Activated naive CD8-positive, alpha-beta T cell treated with anti-CD3 and anti-CD28 coated beads, Interleukin-2, amount 50 U/mL, for 24 hours (primary cell): ENCODE measurements around the gene UQCRHL.

Experiments used
- ATAC-seq: fragments of 150-1000 bp; cut with Tn5 transposase; one replicate; pipeline ENCODE4 v1.10.0; 2021
- DNase-seq: peaks from one replicate; pipeline ENCODE4 v3.0.0; 2021
- H3K27ac Mint-ChIP-seq: one replicate; pipeline ENCODE4 v1.8.0; 2021; ENCODE audit warnings: mild to moderate bottlenecking, mixed read lengths
- H3K27me3 Mint-ChIP-seq: one replicate; pipeline ENCODE4 v1.8.0; 2021; ENCODE audit warnings: mixed read lengths
- H3K36me3 Mint-ChIP-seq: one replicate; pipeline ENCODE4 v1.8.0; 2021; ENCODE audit warnings: low read depth, mixed read lengths
- H3K4me1 Mint-ChIP-seq: one replicate; pipeline ENCODE4 v1.8.0; 2021; ENCODE audit warnings: mixed read lengths
- H3K4me3 Mint-ChIP-seq: one replicate; pipeline ENCODE4 v1.8.0; 2021; ENCODE audit warnings: mild to moderate bottlenecking, moderate library complexity, mixed read lengths
- H3K9me3 Mint-ChIP-seq: one replicate; pipeline ENCODE4 v1.8.0; 2021; ENCODE audit warnings: mixed read lengths

UQCRHL gene

GRCh38 chr1:15796086-15796462 is 11.4 kb downstream of the UQCRHL start:
- H3K27ac Mint-ChIP-seq = no peak overlapping the region
- ATAC-seq = no peak
- no peaks in the 10 kb centered on the region for H3K36me3 Mint-ChIP-seq
- H3K4me1 Mint-ChIP-seq = peaks cover 17% of the 10 kb centered on the region
- no peak overlapping the region for H3K4me3 Mint-ChIP-seq
- no peaks in the 10 kb centered on the region for H3K9me3 Mint-ChIP-seq
- peaks cover 3% of the 10 kb centered on the region for H3K27me3 Mint-ChIP-seq
- no peak for DNase-seq

GRCh38 chr1:15788624-15789301 is 18.7 kb downstream of the UQCRHL start:
- DNase-seq = no peak
- peaks cover 2% of the 10 kb centered on the region for H3K4me1 Mint-ChIP-seq
- H3K27ac Mint-ChIP-seq = no peak overlapping the region

GRCh38 chr1:15786581-15786980 is 20.9 kb downstream of the UQCRHL start:
- H3K27me3 Mint-ChIP-seq = peaks cover 3% of the 10 kb centered on the region
- no peak overlapping the region for H3K27ac Mint-ChIP-seq
- H3K4me3 Mint-ChIP-seq = no peak overlapping the region
- H3K36me3 Mint-ChIP-seq = no peaks in the 10 kb centered on the region
- DNase-seq = no peak
- no peaks in the 10 kb centered on the region for H3K9me3 Mint-ChIP-seq
- no peaks in the 10 kb centered on the region for H3K4me1 Mint-ChIP-seq
- no peak for ATAC-seq

More at GRCh38 chr1:15788624-15789301, 18.7 kb downstream of the UQCRHL start:
- no peaks in the 10 kb centered on the region for H3K36me3 Mint-ChIP-seq
- no peak for ATAC-seq
- H3K27me3 Mint-ChIP-seq = peaks cover 4% of the 10 kb centered on the region
- H3K4me3 Mint-ChIP-seq = no peak overlapping the region
- no peaks in the 10 kb centered on the region for H3K9me3 Mint-ChIP-seq

GRCh38 chr1:15785683-15786082 is 21.8 kb downstream of the UQCRHL start:
- Mint-ChIP-seq H3K9me3 (no peaks in the 10 kb centered on the region), H3K27ac (no peak overlapping the region), H3K4me3 (no peak overlapping the region), H3K4me1 (no peaks in the 10 kb centered on the region), H3K27me3 (peaks cover under 1% of the 10 kb centered on the region), H3K36me3 (no peaks in the 10 kb centered on the region)
- DNase-seq (no peak), ATAC-seq (no peak)

- H3K9me3 Mint-ChIP-seq = no peaks in the 10 kb centered on the region
- peaks cover 2% of the 10 kb centered on the region for H3K27me3 Mint-ChIP-seq
- H3K27ac Mint-ChIP-seq = no peak overlapping the region
- H3K36me3 Mint-ChIP-seq = no peaks in the 10 kb centered on the region
- H3K4me3 Mint-ChIP-seq = no peak overlapping the region
- ATAC-seq (no peak), DNase-seq (no peak)
- no peaks in the 10 kb centered on the region for H3K4me1 Mint-ChIP-seq
These were observed 29.3 kb downstream of the UQCRHL start for GRCh38 chr1:15777909-15778707.

GRCh38 chr1:15775706-15776105 is 31.7 kb downstream of the UQCRHL start:
- Mint-ChIP-seq H3K9me3 (no peaks in the 10 kb centered on the region), H3K4me3 (no peak overlapping the region), H3K36me3 (no peaks in the 10 kb centered on the region), H3K27me3 (peaks cover 5% of the 10 kb centered on the region), H3K4me1 (no peaks in the 10 kb centered on the region), H3K27ac (no peak overlapping the region)
- DNase-seq = no peak
- ATAC-seq = no peak

- H3K4me3 Mint-ChIP-seq = no peak overlapping the region
- no peak overlapping the region for H3K27ac Mint-ChIP-seq
- no peaks in the 10 kb centered on the region for H3K4me1 Mint-ChIP-seq
- no peak for DNase-seq
- peaks cover 7% of the 10 kb centered on the region for H3K27me3 Mint-ChIP-seq
- ATAC-seq = no peak
- no peaks in the 10 kb centered on the region for H3K36me3 Mint-ChIP-seq
- H3K9me3 Mint-ChIP-seq = no peaks in the 10 kb centered on the region
These were observed 35.5 kb downstream of the UQCRHL start for GRCh38 chr1:15771836-15772515.

- H3K4me3 Mint-ChIP-seq = no peak overlapping the region
- no peaks in the 10 kb centered on the region for H3K9me3 Mint-ChIP-seq
- DNase-seq (no peak), ATAC-seq (no peak)
- peaks cover 7% of the 10 kb centered on the region for H3K27me3 Mint-ChIP-seq
- no peaks in the 10 kb centered on the region for H3K36me3 Mint-ChIP-seq
- H3K4me1 Mint-ChIP-seq = no peaks in the 10 kb centered on the region
- no peak overlapping the region for H3K27ac Mint-ChIP-seq
These were observed 37.0 kb downstream of the UQCRHL start for GRCh38 chr1:15770313-15770962.

- Mint-ChIP-seq H3K36me3 (no peaks in the 10 kb centered on the region), H3K4me3 (no peak overlapping the region)
These were observed 39.1 kb downstream of the UQCRHL start for GRCh38 chr1:15768388-15768787.

GRCh38 chr1:15767941-15768340 is 39.5 kb downstream of the UQCRHL start:
- DNase-seq = no peak
- Mint-ChIP-seq H3K4me3 (no peak overlapping the region), H3K27ac (no peak overlapping the region), H3K4me1 (no peaks in the 10 kb centered on the region), H3K9me3 (no peaks in the 10 kb centered on the region), H3K36me3 (no peaks in the 10 kb centered on the region), H3K27me3 (peaks cover 14% of the 10 kb centered on the region)
- no peak for ATAC-seq

More at GRCh38 chr1:15768388-15768787, 39.1 kb downstream of the UQCRHL start:
- ATAC-seq = no peak
- Mint-ChIP-seq H3K27me3 (peaks cover 14% of the 10 kb centered on the region), H3K9me3 (no peaks in the 10 kb centered on the region), H3K4me1 (no peaks in the 10 kb centered on the region), H3K27ac (no peak overlapping the region)
- no peak for DNase-seq

- DNase-seq (no peak), ATAC-seq (no peak)
- peaks cover 27% of the 10 kb centered on the region for H3K27me3 Mint-ChIP-seq
- H3K9me3 Mint-ChIP-seq = no peaks in the 10 kb centered on the region
- H3K27ac Mint-ChIP-seq = no peak overlapping the region
- H3K4me1 Mint-ChIP-seq = no peaks in the 10 kb centered on the region
- H3K36me3 Mint-ChIP-seq = no peaks in the 10 kb centered on the region
- no peak overlapping the region for H3K4me3 Mint-ChIP-seq
These were observed 41.8 kb downstream of the UQCRHL start for GRCh38 chr1:15765495-15766194.

GRCh38 chr1:15764890-15765289 is 42.6 kb downstream of the UQCRHL start:
- DNase-seq (no peak), ATAC-seq (no peak)
- Mint-ChIP-seq H3K4me1 (no peaks in the 10 kb centered on the region), H3K27ac (no peak overlapping the region), H3K27me3 (peaks cover 30% of the 10 kb centered on the region), H3K9me3 (no peaks in the 10 kb centered on the region), H3K36me3 (no peaks in the 10 kb centered on the region), H3K4me3 (no peak overlapping the region)

GRCh38 chr1:15764269-15764764 is 43.1 kb downstream of the UQCRHL start:
- DNase-seq (no peak), ATAC-seq (no peak)
- Mint-ChIP-seq H3K4me3 (no peak overlapping the region), H3K27me3 (peaks cover 35% of the 10 kb centered on the region), H3K36me3 (no peaks in the 10 kb centered on the region), H3K9me3 (no peaks in the 10 kb centered on the region), H3K27ac (no peak overlapping the region), H3K4me1 (no peaks in the 10 kb centered on the region)

- peaks cover 3% of the 10 kb centered on the region for H3K4me1 Mint-ChIP-seq
- no peak overlapping the region for H3K4me3 Mint-ChIP-seq
- DNase-seq (no peak), ATAC-seq (no peak)
- peaks cover 40% of the 10 kb centered on the region for H3K27me3 Mint-ChIP-seq
- no peak overlapping the region for H3K27ac Mint-ChIP-seq
- no peaks in the 10 kb centered on the region for H3K9me3 Mint-ChIP-seq
- no peaks in the 10 kb centered on the region for H3K36me3 Mint-ChIP-seq
These were observed 44.9 kb downstream of the UQCRHL start for GRCh38 chr1:15762546-15762945.
